OCI-LY7 (cell line): ENCODE data around the gene BLM. TPM values are rescaled to one million over a fixed set of nuclear protein-coding genes. Genes with fewer than 3 reads are reported as not detected.
A peak's percentile ranks its signal among the peaks of the same experiment; 100 is the strongest.

ENCODE experiments used
- BruUV-seq: library from RNA; stranded (reverse); fragments of 400-500 nt; replicated peaks from 2 replicates; lab custom pipeline; 2021; lab: Mats Ljungman, UMichigan
- CTCF ChIA-PET: fragments of 300-600 bp; sonication (Branson Sonifier 250); formaldehyde crosslinking; loops from one replicate; lab custom pipeline; 2022; ENCODE audit warnings: antibody characterized with exemption; ENCODE audit not compliant: unreplicated experiment; lab: Charles Lee
- POLR2A ChIA-PET: fragments of 300-600 bp; sonication (Branson Sonifier 250); formaldehyde crosslinking; loops from one replicate; lab custom pipeline; 2022; ENCODE audit warnings: antibody characterized with exemption; lab: Charles Lee
- DNase-seq: peaks from one replicate; pipeline ENCODE4 v3.0.0-alpha.2; 2015; ENCODE audit warnings: low spot score
- H2AFZ ChIP-seq: fragments of 200-600 bp; sonication (generic), shearing (Covaris generic); 2 replicates; pipeline ENCODE4 v1.6.1; 2014; ENCODE audit warnings: mild to moderate bottlenecking, antibody characterized with exemption, low read length, moderate library complexity
- H3K27ac ChIP-seq: fragments of 200-600 bp; sonication (generic); 2 replicates; pipeline ENCODE4 v1.5.1; 2014; ENCODE audit warnings: mixed run types, low read depth, mild to moderate bottlenecking, moderate library complexity, low read length, inconsistent platforms; ENCODE audit not compliant: poor library complexity, severe bottlenecking
- H3K36me3 ChIP-seq: fragments of 200-600 bp; sonication (generic); 2 replicates; pipeline ENCODE4 v1.6.1; 2014; ENCODE audit warnings: mild to moderate bottlenecking, antibody characterized with exemption, low read length, moderate library complexity, mixed read lengths; ENCODE audit not compliant: insufficient read depth
- H3K4me1 ChIP-seq: fragments of 200-600 bp; sonication (generic); 2 replicates; pipeline ENCODE4 v1.5.1; 2014; ENCODE audit warnings: mild to moderate bottlenecking, low read length; ENCODE audit not compliant: insufficient read depth, poor library complexity, severe bottlenecking
- H3K4me2 ChIP-seq: fragments of 200-600 bp; sonication (generic); 2 replicates; pipeline ENCODE4 v1.6.1; 2014; ENCODE audit warnings: mild to moderate bottlenecking, low read length
- H3K4me3 ChIP-seq: fragments of 200-600 bp; sonication (generic); 2 replicates; pipeline ENCODE4 v1.5.1; 2014; ENCODE audit warnings: mild to moderate bottlenecking, low read depth, low read length; ENCODE audit not compliant: poor library complexity, severe bottlenecking
- H3K79me2 ChIP-seq: fragments of 200-600 bp; sonication (generic); 2 replicates; pipeline ENCODE4 v1.6.1; 2016; ENCODE audit warnings: low read depth, mild to moderate bottlenecking, low read length, moderate library complexity, mixed read lengths; ENCODE audit not compliant: insufficient read depth
- H3K9me2 ChIP-seq: fragments of 200-600 bp; sonication (generic); 2 replicates; pipeline ENCODE4 v1.6.1; 2016; ENCODE audit warnings: mild to moderate bottlenecking, low read length, mixed read lengths; ENCODE audit not compliant: insufficient read depth
- H3K9me3 ChIP-seq: fragments of 200-600 bp; sonication (generic); 2 replicates; pipeline ENCODE4 v1.6.1; 2014; ENCODE audit warnings: mild to moderate bottlenecking, mixed run types, low read length, mixed read lengths
- H4K20me1 ChIP-seq: fragments of 200-600 bp; sonication (generic); 2 replicates; pipeline ENCODE4 v1.6.1; 2014; ENCODE audit warnings: mild to moderate bottlenecking, antibody characterized with exemption, low read length, moderate library complexity, mixed read lengths; ENCODE audit not compliant: insufficient read depth
- CTCF ChIP-seq: fragments of 200-600 bp; sonication (generic); conservative IDR thresholded peaks from 2 replicates; pipeline ENCODE4 v1.5.1; 2014; ENCODE audit warnings: mild to moderate bottlenecking, antibody characterized with exemption, low read length, moderate library complexity, mixed read lengths
- EZH2phosphoT487 ChIP-seq: fragments of 200-600 bp; sonication (generic); IDR thresholded peaks from 2 replicates; pipeline ENCODE4 v1.6.1; 2018; ENCODE audit warnings: low read depth, borderline replicate concordance, mild to moderate bottlenecking, mixed run types, antibody characterized with exemption, low read length, moderate library complexity, mixed read lengths
- intact Hi-C: fragments of 100-400 bp; cut with micrococcal nuclease; formaldehyde crosslinking; loops from one replicate; pipeline ENCODE4 v1.10.0; 2022; ENCODE audit not compliant: unreplicated experiment
- total RNA-seq, 2 experiments: library from RNA; depleted of rRNA in 1 of 2; stranded (reverse); fragments of >200 nt in 1 of 2; shearing (Covaris generic) in 1 of 2; gene quantifications; 2 replicates each; pipeline ENCODE4 v1.2.3, GENCODE V29; 2014 to 2022

The BLM gene
- total RNA-seq, 2 experiments from 2014 or later, result 47.1 to 51.8 TPM

DNA sequence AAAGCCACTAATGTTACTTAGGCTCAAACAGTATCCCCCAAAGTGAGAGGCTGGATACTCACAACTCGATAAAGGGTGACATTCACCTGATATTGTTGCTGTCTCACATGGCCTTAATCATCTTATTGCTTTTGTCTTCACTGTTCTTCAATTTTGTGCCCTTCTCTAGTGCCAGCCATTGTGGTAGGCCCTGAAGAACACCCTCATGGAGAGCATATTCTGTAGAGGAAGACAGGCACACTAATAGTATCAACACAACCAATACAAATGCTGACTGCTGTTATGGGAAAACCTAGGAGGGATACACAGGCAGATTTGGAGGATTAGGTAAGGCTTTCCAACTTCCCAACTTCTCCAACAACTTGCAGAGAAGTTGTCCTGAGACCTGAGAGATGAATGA lies 4.1 kb upstream of the BLM start:
- no peaks in the 10 kb centered on the region for H3K9me3 ChIP-seq
- H3K4me1 ChIP-seq, result peaks cover 25% of the 10 kb centered on the region
- H4K20me1 ChIP-seq, result peaks cover 5% of the 10 kb centered on the region; the same call in 1 of the 2 replicates
- H3K4me2 ChIP-seq, result no peak overlapping the region
- H3K79me2 ChIP-seq, result peaks cover 16% of the 10 kb centered on the region
- BruUV-seq, result no TSS peak
- no peak for DNase-seq
- H3K27ac ChIP-seq, result no peak overlapping the region
- intact Hi-C loops, result no loop called here
- no peak overlapping the region for H3K4me3 ChIP-seq
- H2AFZ ChIP-seq, result no peak overlapping the region
- no peaks in the 10 kb centered on the region for H3K9me2 ChIP-seq
- POLR2A ChIA-PET, result no interaction called here
- H3K36me3 ChIP-seq, result no peaks in the 10 kb centered on the region
- CTCF ChIA-PET, result no interaction called here
- no peak for TF ChIP-seq CTCF
- no peak for TF ChIP-seq EZH2phosphoT487

- BruUV-seq, result no TSS peak
- ChIA-PET CTCF (interaction anchor here (0.6 to 1.7 kb wide), 5 partner anchors 22 to 219 kb away, joined by 3 to 5 read pairs (median 3); partner anchors contain the start of gene UNC45A), POLR2A (interaction anchor here (0.6 to 2.4 kb wide), 16 partner anchors 9 to 373 kb away, joined by 3 to 10 read pairs (median 4); partner anchors contain the start of gene HDDC3)
- peak; percentile 25 for DNase-seq
- Histone ChIP-seq H3K9me2 (no peaks in the 10 kb centered on the region), H3K4me1 (peaks cover 34% of the 10 kb centered on the region), H4K20me1 (peaks cover 16% of the 10 kb centered on the region; the same call in 1 of the 2 replicates), H3K4me2 (peak overlapping the region; percentile 87), H3K36me3 (peaks cover 20% of the 10 kb centered on the region), H2AFZ (peak overlapping the region; percentile 65), H3K27ac (peak overlapping the region; percentile 88), H3K79me2 (peaks cover 49% of the 10 kb centered on the region), H3K9me3 (no peaks in the 10 kb centered on the region), H3K4me3 (peak overlapping the region; percentile 96)
- intact Hi-C loops, result loop anchor here (2.0 to 5.0 kb wide), 2 partner anchors 171 to 218 kb away; partner anchors contain the start of gene UNC45A
- no peak for TF ChIP-seq EZH2phosphoT487
- TF ChIP-seq CTCF, result no peak
Measured at GRCh38 chr15:90716317-90716975, 700 bp upstream of the BLM start.

GRCh38 chr15:90718232-90718631 lies 1.1 kb downstream of the BLM start:
- no peaks in the 10 kb centered on the region for H3K9me3 ChIP-seq
- peak overlapping the region; percentile 94 for H3K4me2 ChIP-seq
- H3K27ac ChIP-seq, result peak overlapping the region; percentile 88
- ChIA-PET CTCF (interaction anchor here (1.7 kb wide), 1 partner anchor 217 kb away, joined by 4 read pairs; the partner anchor contains the start of gene UNC45A), POLR2A (interaction anchor here (0.6 to 2.4 kb wide), 7 partner anchors 9 to 517 kb away, joined by 3 to 10 read pairs (median 3); partner anchors contain the start of genes HDDC3 and SEMA4B)
- H3K79me2 ChIP-seq, result peaks cover 60% of the 10 kb centered on the region
- no peak overlapping the region for H2AFZ ChIP-seq
- peaks cover 23% of the 10 kb centered on the region for H3K4me1 ChIP-seq
- BruUV-seq, result TSS peak; percentile 79
- H3K9me2 ChIP-seq, result no peaks in the 10 kb centered on the region
- intact Hi-C loops, result loop anchor here (5.0 kb wide), 1 partner anchor 169 kb away; no protein-coding TSS in a partner anchor
- peak; percentile 8 for DNase-seq
- H4K20me1 ChIP-seq, result peaks cover 16% of the 10 kb centered on the region; the same call in 1 of the 2 replicates
- peak overlapping the region; percentile 96 for H3K4me3 ChIP-seq
- H3K36me3 ChIP-seq, result peaks cover 31% of the 10 kb centered on the region
- TF ChIP-seq CTCF, result no peak
